H1 (cell line): Measurements from ENCODE around the gene AIFM1. TPM values are rescaled to one million over a fixed set of nuclear protein-coding genes. Genes with fewer than 3 reads are reported as not detected.

Experiments
- CTCF ChIA-PET: fragments of 300-600 bp; sonication (Branson Sonifier 250); formaldehyde crosslinking; loops from one replicate; lab custom pipeline; 2021; ENCODE audit not compliant: partially characterized antibody; lab: Charles Lee
- POLR2A ChIA-PET: fragments of 300-600 bp; sonication (Branson Sonifier 250); formaldehyde crosslinking; loops from one replicate; lab custom pipeline; 2021; ENCODE audit warnings: inconsistent platforms; ENCODE audit not compliant: partially characterized antibody; lab: Charles Lee
- DNase-seq, 2 experiments: peaks; one replicate each; pipeline versions ENCODE4 v3.0.0 to v3.0.0-alpha.2; 2010 to 2022; ENCODE audit warnings: low spot score in 2 of 2, low read depth in 1 of 2, mixed read lengths in 1 of 2
- FAIRE-seq: peaks from 2 replicates; lab custom pipeline; 2011; peaks lifted over from hg19 to GRCh38; lab: Jason Lieb, UNC
- H2AFZ ChIP-seq: 2 replicates; pipeline ENCODE4 v1.8.1; 2012; ENCODE audit warnings: low read length, inconsistent platforms
- H2AK5ac ChIP-seq: 2 replicates; pipeline ENCODE4 v1.6.1; 2013; ENCODE audit warnings: low read depth, low read length
- H2BK120ac ChIP-seq: replicated peaks from 2 replicates; pipeline ENCODE3; 2013; ENCODE audit warnings: low read depth, low read length, inconsistent platforms
- H2BK12ac ChIP-seq: 2 replicates; pipeline ENCODE4 v1.6.1; 2013; ENCODE audit warnings: low read depth, low read length
- H2BK15ac ChIP-seq: 2 replicates; pipeline ENCODE4 v1.6.1; 2013; ENCODE audit warnings: low read length
- H2BK20ac ChIP-seq: 2 replicates; pipeline ENCODE4 v1.6.1; 2013; ENCODE audit warnings: low read length
- H2BK5ac ChIP-seq: 2 replicates; pipeline ENCODE4 v1.6.1; 2013; ENCODE audit warnings: low read depth, low read length
- H3K14ac ChIP-seq: 2 replicates; pipeline ENCODE4 v1.6.1; 2013; ENCODE audit warnings: inconsistent platforms; ENCODE audit not compliant: insufficient read length
- H3K18ac ChIP-seq: 2 replicates; pipeline ENCODE4 v1.6.1; 2013; ENCODE audit warnings: low read length; ENCODE audit errors: extremely low read depth
- H3K23ac ChIP-seq: 2 replicates; pipeline ENCODE4 v1.6.1; 2013; ENCODE audit warnings: inconsistent platforms; ENCODE audit not compliant: insufficient read length
- H3K23me2 ChIP-seq: 2 replicates; pipeline ENCODE4 v1.6.1; 2013; ENCODE audit warnings: low read depth, low read length
- H3K27ac ChIP-seq: 2 replicates; pipeline ENCODE4 v1.6.1; 2011; ENCODE audit warnings: low read depth, low read length, inconsistent platforms
- H3K27me3 ChIP-seq, 4 experiments: replicated peaks in 1 of 4; 1 replicate in 1 of 4; 2 replicates in 3 of 4; pipeline versions ENCODE4 v1.6.1 to v1.8.1; 2011 to 2013; ENCODE audit warnings: low read length in 3 of 4, mild to moderate bottlenecking in 3 of 4, inconsistent platforms in 2 of 4, mixed read lengths in 2 of 4, moderate library complexity in 1 of 4; ENCODE audit not compliant: control insufficient read depth in 3 of 4, insufficient read depth in 3 of 4; ENCODE audit errors: extremely low read depth in 1 of 4
- H3K36me3 ChIP-seq, 4 experiments: 2 replicates each; pipeline versions ENCODE4 v1.6.1 to v1.8.1; 2011 to 2013; ENCODE audit warnings: mild to moderate bottlenecking in 4 of 4, low read length in 3 of 4, moderate library complexity in 2 of 4, control low read depth in 1 of 4, inconsistent platforms in 1 of 4; ENCODE audit not compliant: insufficient read depth in 4 of 4, control insufficient read depth in 2 of 4
- H3K4ac ChIP-seq: replicated peaks from 2 replicates; pipeline ENCODE3; 2013; ENCODE audit warnings: low read length, low read depth, mixed read lengths, inconsistent platforms; ENCODE audit not compliant: insufficient read length
- H3K4me1 ChIP-seq, 4 experiments: replicated peaks in 1 of 4; 1 replicate in 1 of 4; 2 replicates in 3 of 4; pipeline versions ENCODE4 v1.6.1 to v1.8.1; 2011 to 2013; ENCODE audit warnings: low read length in 3 of 4, inconsistent platforms in 2 of 4, mixed read lengths in 1 of 4; ENCODE audit not compliant: insufficient read depth in 4 of 4, control insufficient read depth in 3 of 4
- H3K4me2 ChIP-seq, 2 experiments: 2 replicates each; pipeline versions ENCODE4 v1.6.1 to v1.8.1; 2011 to 2013; ENCODE audit warnings: low read depth in 2 of 2, low read length in 2 of 2, control low read depth in 1 of 2, inconsistent platforms in 1 of 2, mild to moderate bottlenecking in 1 of 2; ENCODE audit not compliant: insufficient read depth in 1 of 2
- H3K4me3 ChIP-seq, 4 experiments: fragments of 200-600, 300-600 bp in 1 of 4; sonication (generic), shearing (Covaris generic), sonication (Bioruptor Twin) in 1 of 4; 2 replicates each; pipeline versions ENCODE4 v1.5.1 to v1.8.1; 2011 to 2016; ENCODE audit warnings: low read length in 4 of 4, low read depth in 3 of 4, control low read depth in 2 of 4, inconsistent platforms in 2 of 4, mild to moderate bottlenecking in 2 of 4, mixed read lengths in 1 of 4, moderate library complexity in 1 of 4; ENCODE audit not compliant: insufficient read depth in 2 of 4; ENCODE audit errors: extremely low read depth in 1 of 4
- H3K56ac ChIP-seq: replicated peaks from 2 replicates; pipeline ENCODE3; 2013; ENCODE audit warnings: low read depth, mild to moderate bottlenecking, mixed read lengths, low read length, inconsistent platforms; ENCODE audit not compliant: insufficient read length
- H3K79me1 ChIP-seq: 2 replicates; pipeline ENCODE4 v1.6.1; 2013; ENCODE audit warnings: low read depth, low read length, control low read depth
- H3K79me2 ChIP-seq, 2 experiments: 2 replicates each; pipeline versions ENCODE4 v1.6.1 to v1.8.1; 2012 to 2013; ENCODE audit warnings: low read length in 2 of 2, mild to moderate bottlenecking in 2 of 2, inconsistent platforms in 1 of 2; ENCODE audit not compliant: insufficient read depth in 2 of 2, control insufficient read depth in 1 of 2
- H3K9ac ChIP-seq, 4 experiments: replicated peaks in 1 of 4; 1 replicate in 1 of 4; 2 replicates in 3 of 4; pipeline versions ENCODE4 v1.6.1 to v1.8.1; 2011 to 2013; ENCODE audit warnings: low read depth in 3 of 4, low read length in 3 of 4, control low read depth in 2 of 4, mild to moderate bottlenecking in 2 of 4, moderate library complexity in 2 of 4, inconsistent platforms in 1 of 4; ENCODE audit errors: extremely low read depth in 1 of 4
- H3K9me3 ChIP-seq, 2 experiments: 2 replicates each; pipeline versions ENCODE4 v1.6.1 to v1.8.1; 2012 to 2013; ENCODE audit warnings: mild to moderate bottlenecking in 2 of 2, moderate library complexity in 2 of 2, control low read depth in 1 of 2, inconsistent platforms in 1 of 2, low read depth in 1 of 2, low read length in 1 of 2, mixed read lengths in 1 of 2; ENCODE audit not compliant: insufficient read depth in 2 of 2
- H4K20me1 ChIP-seq, 2 experiments: replicated peaks in 1 of 2; 2 replicates each; pipeline versions ENCODE3 to v1.8.1; 2011 to 2013; ENCODE audit warnings: inconsistent platforms in 2 of 2, low read length in 2 of 2, mild to moderate bottlenecking in 1 of 2; ENCODE audit not compliant: insufficient read depth in 2 of 2, control insufficient read depth in 1 of 2
- H4K5ac ChIP-seq: 2 replicates; pipeline ENCODE4 v1.6.1; 2013; ENCODE audit warnings: low read length, low read depth, mixed read lengths, inconsistent platforms; ENCODE audit not compliant: insufficient read length
- H4K8ac ChIP-seq: 2 replicates; pipeline ENCODE4 v1.8.0; 2013; ENCODE audit warnings: mild to moderate bottlenecking, moderate library complexity, low read length, inconsistent platforms; ENCODE audit not compliant: insufficient read depth; ENCODE audit errors: extremely low read depth
- H4K91ac ChIP-seq: replicated peaks from 2 replicates; pipeline ENCODE3; 2013; ENCODE audit warnings: low read length, mixed read lengths, inconsistent platforms; ENCODE audit not compliant: insufficient read length
- EZH2 ChIP-seq: fragments of 200-600 bp; sonication (generic); IDR thresholded peaks from 2 replicates; pipeline ENCODE4 v1.7.1; 2012; ENCODE audit warnings: low read depth, mild to moderate bottlenecking, moderate library complexity, low read length, inconsistent platforms; ENCODE audit not compliant: severe bottlenecking
- HDAC2 ChIP-seq, 2 experiments: fragments of 300-600 bp in 1 of 2; sonication (generic) in 1 of 2; IDR thresholded peaks; 2 replicates each; pipeline ENCODE4 v1.6.1; 2011 to 2012; ENCODE audit warnings: low read depth in 2 of 2, low read length in 2 of 2, mild to moderate bottlenecking in 2 of 2, moderate library complexity in 2 of 2, borderline replicate concordance in 1 of 2, inconsistent platforms in 1 of 2
- KDM4A ChIP-seq: IDR thresholded peaks from one replicate; pipeline ENCODE4 v1.7.1; 2012; ENCODE audit warnings: low read depth, mild to moderate bottlenecking, moderate library complexity, low read length, inconsistent platforms; ENCODE audit not compliant: severe bottlenecking
- WGBS, 2 experiments: shearing (Covaris generic) in 1 of 2; methylation state at CpG; one replicate each; pipeline versions ENCODE4 v1.1.6 to v1.1.7; 2013 to 2015; ENCODE audit warnings: low lambda C conversion rate in 2 of 2, mixed read lengths in 2 of 2, inconsistent platforms in 1 of 2, low coverage in 1 of 2, missing lambda C conversion rate in 1 of 2; ENCODE audit not compliant: insufficient replicate concordance in 2 of 2, insufficient coverage in 1 of 2, insufficient read length in 1 of 2; ENCODE audit errors: extremely low coverage in 1 of 2, missing lambda C conversion rate in 1 of 2; 5-methylcytosine and 5-hydroxymethylcytosine counted together
- polyA plus RNA-seq, 7 experiments: library from polyadenylated mRNA; depleted of rRNA in 3 of 7; stranded (reverse) in 5 of 7; unstranded in 2 of 7; fragments of >200 nt in 5 of 7; fragments of 200-250 nt in 2 of 7; gene quantifications; 1 replicate in 5 of 7; 2 replicates in 1 of 7; 4 replicates in 1 of 7; pipeline versions ENCODE4 v1.2.1 to v1.2.3, GENCODE V29; 2011 to 2013; ENCODE audit warnings: missing spikeins in 2 of 7, mixed read lengths in 2 of 7
- total RNA-seq: library from RNA; stranded (reverse); fragmentation: NEBNext Ultra II Directional; extraction: Animal tissue kit (Norgen Biotek cat#: 25700); gene quantifications from 2 replicates; pipeline ENCODE4 v1.2.1, GENCODE V29; 2021
- TF ChIP-seq, protein P1 (sequence below): IDR thresholded peaks from 2 replicates; pipeline ENCODE4 v1.6.1; 2012; ENCODE audit warnings: inconsistent platforms

AIFM1 gene
- total and polyA plus RNA-seq, 2 of the 8 experiments (the other 6 are each of a cell fraction or from before 2014, with no cell fraction given), result 34.1 to 55.4 TPM

DNA sequence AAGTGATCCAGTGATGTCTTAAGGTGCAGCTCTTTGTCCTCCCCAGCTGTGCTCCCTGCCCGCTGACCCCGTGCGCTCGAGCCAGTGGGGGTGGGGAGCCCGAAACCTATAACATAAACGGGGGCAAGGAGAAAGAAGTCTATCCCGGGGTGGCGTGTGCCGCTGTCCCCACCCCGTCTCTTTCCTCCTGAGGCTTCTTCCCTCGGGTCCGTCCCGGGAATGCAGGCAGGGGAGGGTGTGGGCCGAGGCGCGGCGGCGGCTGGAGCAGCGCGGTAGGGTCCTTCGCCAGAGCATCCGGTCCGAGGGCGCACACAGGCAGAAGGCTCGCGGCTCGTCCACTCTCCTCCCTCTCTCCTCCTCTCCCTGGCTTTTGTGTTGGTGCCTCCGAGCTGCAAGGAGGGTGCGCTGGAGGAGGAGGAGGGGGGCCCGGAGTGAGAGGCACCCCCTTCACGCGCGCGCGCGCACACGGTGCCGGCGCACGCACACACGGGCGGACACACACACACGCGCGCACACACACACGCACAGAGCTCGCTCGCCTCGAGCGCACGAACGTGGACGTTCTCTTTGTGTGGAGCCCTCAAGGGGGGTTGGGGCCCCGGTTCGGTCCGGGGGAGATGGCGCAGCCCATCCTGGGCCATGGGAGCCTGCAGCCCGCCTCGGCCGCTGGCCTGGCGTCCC is 5.9 kb upstream of the AIFM1 start, which contains the start of gene RAB33A:
TSS of gene RAB33A (plus strand) at position 517 of the 681 bp plus-strand sequence. CDS start at position 618, 101 bp downstream.
- Histone ChIP-seq H2BK15ac (peak within 1 kb of the TSS; percentile 88; the same call in 1 of the 2 replicates), H4K5ac (peak within 1 kb of the TSS; percentile 65), H2BK120ac (peak within 1 kb of the TSS; percentile 43), H3K4me2 (peak within 1 kb of the TSS; percentile 88 to 95), H4K91ac (peak within 1 kb of the TSS; percentile 89), H3K9me3 (no peaks in the 10 kb centered on the region), H3K27ac (no peak within 1 kb of the TSS; the same call in 1 of the 2 replicates), H3K23ac (no peak within 1 kb of the TSS), H3K79me2 (no peaks in the 10 kb centered on the region; a peak in 1 of 4 replicates), H3K27me3 (peaks cover 0 to 11% (median 9%) of the 10 kb centered on the region in 4 experiments; a peak in 6 of 7 replicates), H2AFZ (peak within 1 kb of the TSS; percentile 92), H4K8ac (peak within 1 kb of the TSS; percentile 85), H2BK20ac (no peak within 1 kb of the TSS), H4K20me1 (no peaks in the 10 kb centered on the region), H3K4ac (peak within 1 kb of the TSS; percentile 8), H2BK5ac (peak within 1 kb of the TSS; percentile 66; the same call in 1 of the 2 replicates), H3K23me2 (peaks cover 13% of the 10 kb centered on the region; the same call in 1 of the 2 replicates), H3K79me1 (no peaks in the 10 kb centered on the region), H3K9ac (peak within 1 kb of the TSS in 2 of 4 experiments; percentile 5 to 40; a peak in 1 of 7 replicates), H2BK12ac (no peak within 1 kb of the TSS), H3K36me3 (no peaks in the 10 kb centered on the region), H3K18ac (peak within 1 kb of the TSS; percentile 78), H3K4me3 (peak within 1 kb of the TSS; percentile 53 to 75 (median 64)), H3K14ac (peak within 1 kb of the TSS; percentile 63), H2AK5ac (no peak within 1 kb of the TSS), H3K4me1 (peaks cover 0 to 6% (median 0%) of the 10 kb centered on the region in 4 experiments; a peak in 4 of 7 replicates), H3K56ac (no peak within 1 kb of the TSS)
- peak; percentile 67 for TF ChIP-seq KDM4A
- no peak for TF ChIP-seq HDAC2 (IDR thresholded peaks at IDR 0.05; ENCODE audit: borderline replicate concordance in 1 of 2, low read depth in 2 of 2, low read length in 2 of 2)
- TF ChIP-seq, protein P1, sequence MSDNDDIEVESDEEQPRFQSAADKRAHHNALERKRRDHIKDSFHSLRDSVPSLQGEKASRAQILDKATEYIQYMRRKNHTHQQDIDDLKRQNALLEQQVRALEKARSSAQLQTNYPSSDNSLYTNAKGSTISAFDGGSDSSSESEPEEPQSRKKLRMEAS, result peak; percentile 26; the same call in 1 of the 2 replicates
- TF ChIP-seq EZH2, result peak; percentile 46
- ChIA-PET CTCF (interaction anchor here (0.7 to 2.2 kb wide), 5 partner anchors 9 to 246 kb away, joined by 3 to 8 read pairs (median 3); no protein-coding TSS in a partner anchor), POLR2A (interaction anchor here (0.6 to 1.9 kb wide), 3 partner anchors 10 to 110 kb away, joined by 4 to 5 read pairs (median 4); no protein-coding TSS in a partner anchor)
- no peak for FAIRE-seq
- WGBS, 2 experiments, result 5% methylated on average over 4 of the region's 61 CpGs; no CpG with 5 or more reads in 1 of the 2 experiments
- DNase-seq, result peak in 1 of 2 experiments; percentile 57
